EH (cell line): ENCODE measurements around the gene KBTBD4.
A peak's percentile ranks its signal among the peaks of the same experiment; 100 is the strongest.
"Not testable (repeated sequence)": the region's sequence is repeated elsewhere in the genome, so short reads cannot be mapped to it uniquely, and the experiment has no call there.

Experiments
- DNase-seq: peaks from one replicate; pipeline ENCODE4 v3.0.0-alpha.2; 2015; ENCODE audit warnings: low read depth

Gene KBTBD4

GRCh38 chr11:47589977-47590861 lies 11.4 kb upstream of the KBTBD4 start:
- no peak for DNase-seq

GRCh38 chr11:47589584-47589976 lies 10.8 kb upstream of the KBTBD4 start:
- DNase-seq = no peak

DNA sequence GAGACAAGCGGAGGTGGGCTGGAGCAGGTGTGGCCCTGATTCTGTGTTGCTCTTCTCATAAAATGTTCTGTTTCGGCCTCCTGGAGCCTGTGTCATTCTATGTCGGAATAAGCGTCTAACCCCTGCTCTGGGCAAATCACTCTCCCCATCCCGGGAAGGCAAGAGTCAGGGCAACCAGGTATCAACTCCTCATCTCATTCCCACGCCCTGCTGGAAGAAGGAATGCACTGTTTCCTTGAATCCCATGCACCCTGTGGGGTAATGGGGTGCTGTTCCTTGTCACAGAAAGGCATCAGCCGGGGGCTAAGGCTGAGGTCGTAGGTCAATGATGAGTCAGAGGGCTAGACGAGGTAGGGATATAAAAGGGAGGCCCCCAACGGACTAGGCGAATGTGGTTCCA lies 10.3 kb upstream of the KBTBD4 start:
- DNase-seq = no peak

DNA sequence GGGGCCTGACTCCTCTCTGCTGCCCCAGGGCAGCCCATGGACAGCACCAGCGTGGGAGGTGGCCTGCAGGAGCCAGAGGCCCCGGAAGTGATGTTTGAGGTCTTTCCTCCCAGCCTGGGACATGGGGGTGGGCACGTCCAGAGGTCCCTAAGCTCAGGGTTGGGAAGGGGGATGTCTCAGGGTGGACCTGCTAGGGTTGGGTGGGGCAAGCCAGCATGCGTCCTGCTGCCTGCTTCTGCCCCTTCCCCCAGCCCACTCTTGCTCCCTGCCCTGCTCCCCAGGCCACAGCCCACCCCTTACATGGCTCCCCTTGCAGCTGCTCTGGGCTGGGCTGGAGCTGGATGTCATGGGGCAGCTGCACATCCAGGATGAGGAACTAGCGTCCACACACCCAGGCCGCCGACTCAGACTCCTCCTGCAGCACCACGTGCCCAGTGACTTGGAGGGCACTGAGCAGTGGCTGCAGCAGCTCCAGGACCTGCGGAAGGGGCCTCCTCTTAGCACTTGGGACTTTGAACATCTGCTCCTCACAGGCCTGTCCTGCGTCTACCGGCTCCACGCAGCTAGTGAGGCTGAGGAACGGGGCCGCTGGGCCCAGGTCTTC lies 9.1 kb upstream of the KBTBD4 start:
- no peak for DNase-seq

GRCh38 chr11:47587039-47587716 lies 8.4 kb upstream of the KBTBD4 start:
- no peak for DNase-seq

GRCh38 chr11:47586098-47586855 lies 7.5 kb upstream of the KBTBD4 start, which contains the start of gene FAM180B:
Gene FAM180B (plus strand): TSS chr11:47586678. CDS start chr11:47586769, 91 bp downstream.
- DNase-seq = no peak

- DNase-seq = no peak
Observed at GRCh38 chr11:47583844-47584243, 5.1 kb upstream of the KBTBD4 start.

GRCh38 chr11:47577460-47578041 lies 1.2 kb downstream of the KBTBD4 start:
- peak; percentile 41 for DNase-seq

DNA sequence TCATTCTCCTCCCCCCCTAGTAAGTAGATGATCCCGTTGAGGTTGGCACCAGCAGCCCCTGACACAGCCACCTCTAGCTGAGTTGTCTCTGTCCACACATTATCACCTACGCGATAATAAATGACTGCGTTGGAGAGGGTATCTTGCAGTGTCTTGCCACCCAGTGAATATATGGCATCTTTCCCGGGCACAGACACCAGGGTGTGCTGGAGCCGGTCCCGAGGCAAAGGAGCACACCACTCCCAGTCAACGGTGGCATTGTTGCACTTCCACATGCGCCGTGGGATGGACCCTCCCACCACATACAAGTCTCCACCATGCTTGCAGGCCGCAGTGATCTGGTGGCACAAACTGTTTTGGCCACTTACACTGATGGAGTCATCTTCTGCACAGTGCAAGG lies 5.4 kb downstream of the KBTBD4 start:
- DNase-seq = no peak

- DNase-seq = no peak
Observed at GRCh38 chr11:47572715-47573255, 6.0 kb downstream of the KBTBD4 start.

DNA sequence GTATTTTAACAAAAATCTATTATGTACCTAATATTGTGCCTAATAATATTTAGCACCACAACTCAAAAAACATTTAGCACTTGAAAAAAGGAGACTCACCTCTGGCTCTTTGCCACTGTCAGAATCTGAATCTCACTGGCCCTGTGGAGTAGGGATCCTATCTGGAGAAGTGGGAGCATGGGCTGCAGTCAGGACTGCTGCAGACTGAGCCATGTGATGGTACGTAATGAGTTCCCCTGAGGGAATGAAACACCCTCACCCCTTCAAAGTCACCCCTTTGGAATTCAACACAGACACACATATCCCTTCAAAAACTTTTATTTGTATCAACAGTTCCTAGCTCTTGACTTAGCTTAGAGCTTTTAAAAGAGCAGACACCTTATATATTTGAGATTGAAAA lies 6.9 kb downstream of the KBTBD4 start:
- peak; percentile 85 for DNase-seq

- DNase-seq = no peak
Observed at GRCh38 chr11:47571357-47571729, 7.4 kb downstream of the KBTBD4 start.

GRCh38 chr11:47570651-47571356 lies 8.0 kb downstream of the KBTBD4 start:
- DNase-seq = no peak

DNA sequence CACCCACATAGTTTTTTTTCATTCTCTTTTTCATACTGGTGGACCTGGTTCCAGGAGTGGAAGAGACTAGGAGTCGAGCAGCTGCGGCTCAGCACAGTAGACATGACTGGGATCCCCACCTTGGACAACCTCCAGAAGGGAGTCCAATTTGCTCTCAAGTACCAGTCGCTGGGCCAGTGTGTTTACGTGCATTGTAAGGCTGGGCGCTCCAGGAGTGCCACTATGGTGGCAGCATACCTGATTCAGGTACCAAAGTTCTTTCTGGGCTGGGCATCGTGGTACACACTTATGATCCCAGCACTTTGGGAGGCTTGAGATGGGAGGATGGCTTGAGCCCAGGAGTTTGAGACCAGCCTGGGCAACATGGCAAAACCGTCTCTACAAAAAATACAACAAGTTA lies 9.1 kb downstream of the KBTBD4 start:
- DNase-seq = no peak

DNA sequence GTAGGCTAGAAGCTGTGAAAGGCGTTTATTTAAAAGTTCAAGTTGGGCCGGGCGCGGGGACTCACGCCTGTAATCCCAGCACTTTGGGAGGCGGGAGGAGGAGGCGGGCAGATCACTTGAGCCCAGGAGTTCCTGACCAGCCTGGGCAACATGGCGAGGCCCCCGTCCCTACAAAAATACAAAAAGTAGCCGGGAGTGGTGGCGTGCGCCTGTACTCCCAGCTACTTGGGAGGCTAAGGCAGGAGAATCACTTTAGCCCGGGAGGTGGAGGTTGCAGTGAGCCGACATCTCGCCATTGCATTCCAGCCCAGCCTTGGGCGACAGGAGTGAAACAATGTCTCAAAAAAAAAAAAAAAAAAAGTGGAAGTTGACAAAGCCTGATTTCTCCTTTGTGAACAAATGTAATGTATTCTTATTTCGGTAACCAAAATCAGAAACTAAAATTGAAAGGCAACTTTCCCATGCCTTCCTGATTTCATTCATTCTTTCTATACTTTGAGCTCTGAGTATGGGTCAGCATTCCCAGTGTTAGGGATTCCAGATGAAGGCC lies 12.5 kb downstream of the KBTBD4 start:
- DNase-seq = peak; percentile 23

GRCh38 chr11:47565340-47566148 lies 13.2 kb downstream of the KBTBD4 start, which contains the start of gene PTPMT1:
Gene PTPMT1 (plus strand): TSS chr11:47565599. CDS start chr11:47565623, 24 bp downstream.
- peak; percentile 82 for DNase-seq

GRCh38 chr11:47564933-47565339 lies 13.8 kb downstream of the KBTBD4 start:
- DNase-seq = no peak

GRCh38 chr11:47564366-47564765 lies 14.4 kb downstream of the KBTBD4 start:
- DNase-seq = not testable (repeated sequence)

GRCh38 chr11:47562393-47562792 lies 16.4 kb downstream of the KBTBD4 start:
- DNase-seq = not testable (repeated sequence)
